NCI-H187 treated with DMSO at 0.1 percent for 48 hours (cell line): ENCODE measurements around the gene ARX.

Experiments used
- DNase-seq: peaks from one replicate; lab custom pipeline; 2025; lab: John Stamatoyannopoulos, UW

Gene ARX

GRCh38 chrX:25016938-25017598 lies 1.3 kb upstream of the ARX start:
- DNase-seq = no peak

GRCh38 chrX:25016361-25016671 lies 551 bp upstream of the ARX start:
- no peak for DNase-seq

GRCh38 chrX:25014366-25014838 lies 1.4 kb downstream of the ARX start:
- no peak for DNase-seq

GRCh38 chrX:25013632-25014365 lies 2.0 kb downstream of the ARX start:
- DNase-seq = no peak

GRCh38 chrX:25012793-25013631 lies 2.8 kb downstream of the ARX start:
- DNase-seq = no peak

GRCh38 chrX:25012433-25012735 lies 3.4 kb downstream of the ARX start:
- no peak for DNase-seq

GRCh38 chrX:25011589-25012432 lies 4.0 kb downstream of the ARX start:
- DNase-seq = no peak

GRCh38 chrX:25010784-25011588 lies 4.8 kb downstream of the ARX start:
- no peak for DNase-seq

- DNase-seq = no peak
These were observed 6.4 kb downstream of the ARX start for GRCh38 chrX:25009407-25009806.

GRCh38 chrX:25007059-25008053 lies 8.4 kb downstream of the ARX start:
- no peak for DNase-seq

GRCh38 chrX:25006586-25007058 lies 9.1 kb downstream of the ARX start:
- DNase-seq = no peak

GRCh38 chrX:25005382-25006185 lies 10.2 kb downstream of the ARX start:
- DNase-seq = no peak

- no peak for DNase-seq
These were observed 10.8 kb downstream of the ARX start for GRCh38 chrX:25005034-25005381.

- no peak for DNase-seq
These were observed 11.2 kb downstream of the ARX start for GRCh38 chrX:25004485-25005032.

- DNase-seq = no peak
These were observed 11.7 kb downstream of the ARX start for GRCh38 chrX:25004040-25004439.

GRCh38 chrX:25003066-25003849 lies 12.5 kb downstream of the ARX start:
- no peak for DNase-seq

- no peak for DNase-seq
These were observed 13.1 kb downstream of the ARX start for GRCh38 chrX:25002661-25003020.
